Smooth muscle cell (in vitro differentiated cells): ENCODE measurements around the gene SLC25A28. TPM values are rescaled to one million over a fixed set of nuclear protein-coding genes. Genes with fewer than 3 reads are reported as not detected.

ENCODE experiments used
- DNase-seq: peaks from one replicate; lab custom pipeline; 2025; ENCODE audit not compliant: unreplicated experiment; lab: John Stamatoyannopoulos, UW
- H2AFZ ChIP-seq: fragments of 200-600 bp; sonication (generic); 2 replicates; pipeline ENCODE4 v1.6.0; 2016; ENCODE audit warnings: antibody characterized with exemption, low read depth, mild to moderate bottlenecking
- H3F3A ChIP-seq: fragments of 200-600 bp; sonication (generic); 2 replicates; pipeline ENCODE4 v1.6.0; 2017; ENCODE audit warnings: antibody characterized with exemption, low read depth
- H3K27ac ChIP-seq: fragments of 200-600 bp; sonication (generic); 2 replicates; pipeline ENCODE4 v1.5.1; 2016; ENCODE audit warnings: low read depth, mild to moderate bottlenecking
- H3K27me3 ChIP-seq: fragments of 200-600 bp; sonication (generic); 2 replicates; pipeline ENCODE4 v1.6.1; 2016; ENCODE audit warnings: low read depth, mild to moderate bottlenecking
- H3K36me3 ChIP-seq: fragments of 200-600 bp; sonication (generic); 2 replicates; pipeline ENCODE4 v1.5.1; 2016; ENCODE audit warnings: low read depth
- H3K4me1 ChIP-seq: fragments of 200-600 bp; sonication (generic); 2 replicates; pipeline ENCODE4 v1.5.1; 2016; ENCODE audit warnings: low read depth
- H3K4me2 ChIP-seq: fragments of 200-600 bp; sonication (generic); 2 replicates; pipeline ENCODE4 v1.6.0; 2016; ENCODE audit warnings: mild to moderate bottlenecking
- H3K4me3 ChIP-seq: fragments of 200-600 bp; sonication (generic); 2 replicates; pipeline ENCODE4 v1.5.1; 2016; ENCODE audit warnings: mild to moderate bottlenecking
- H3K79me2 ChIP-seq: fragments of 200-600 bp; sonication (generic); 2 replicates; pipeline ENCODE4 v1.6.0; 2016; ENCODE audit warnings: low read depth, mild to moderate bottlenecking
- H3K9ac ChIP-seq: fragments of 200-600 bp; sonication (generic); 2 replicates; pipeline ENCODE4 v1.6.0; 2016; ENCODE audit warnings: low read depth
- H3K9me3 ChIP-seq: fragments of 200-600 bp; sonication (generic); replicated peaks from 2 replicates; pipeline ENCODE4 v1.5.1; 2016; ENCODE audit warnings: low read depth
- H4K20me1 ChIP-seq: fragments of 200-600 bp; sonication (generic); 2 replicates; pipeline ENCODE4 v1.6.0; 2016; ENCODE audit warnings: low read depth
- WGBS: methylation state at CpG from one replicate; pipeline ENCODE4 v1.1.7; 2016; ENCODE audit warnings: low lambda C conversion rate; 5-methylcytosine and 5-hydroxymethylcytosine counted together
- polyA plus RNA-seq: library from polyadenylated mRNA; unstranded; fragments of >200 nt; fragmentation: Nextera tagmentation; extraction: Ambion mirVana; gene quantifications from 2 replicates; pipeline ENCODE4 v1.2.1, GENCODE V29; 2016
- total RNA-seq: library from RNA; depleted of rRNA; stranded (reverse); fragments of >200 nt; gene quantifications from 2 replicates; pipeline ENCODE4 v1.2.3, GENCODE V29; 2014
- TF ChIP-seq, protein P1 (sequence below): fragments of 200-600 bp; sonication (generic); IDR thresholded peaks from 2 replicates; pipeline ENCODE4 v1.5.1; 2017; ENCODE audit warnings: borderline replicate concordance, mild to moderate bottlenecking, antibody characterized with exemption; ENCODE audit not compliant: insufficient read depth, poor library complexity, severe bottlenecking

The SLC25A28 gene
- total and polyA plus RNA-seq, 2 experiments from 2014 or later: 35.0 to 43.3 TPM

- no peaks in the 10 kb centered on the region for H3K79me2 ChIP-seq
- H3K27me3 ChIP-seq: no peaks in the 10 kb centered on the region
- H3F3A ChIP-seq: no peaks in the 10 kb centered on the region
- no peaks in the 10 kb centered on the region for H3K9me3 ChIP-seq
- no peaks in the 10 kb centered on the region for H4K20me1 ChIP-seq
- no peak overlapping the region for H3K9ac ChIP-seq
- no peaks in the 10 kb centered on the region for H3K4me1 ChIP-seq
- no peak overlapping the region for H3K4me2 ChIP-seq
- H3K4me3 ChIP-seq: no peak overlapping the region
- TF ChIP-seq, protein P1, sequence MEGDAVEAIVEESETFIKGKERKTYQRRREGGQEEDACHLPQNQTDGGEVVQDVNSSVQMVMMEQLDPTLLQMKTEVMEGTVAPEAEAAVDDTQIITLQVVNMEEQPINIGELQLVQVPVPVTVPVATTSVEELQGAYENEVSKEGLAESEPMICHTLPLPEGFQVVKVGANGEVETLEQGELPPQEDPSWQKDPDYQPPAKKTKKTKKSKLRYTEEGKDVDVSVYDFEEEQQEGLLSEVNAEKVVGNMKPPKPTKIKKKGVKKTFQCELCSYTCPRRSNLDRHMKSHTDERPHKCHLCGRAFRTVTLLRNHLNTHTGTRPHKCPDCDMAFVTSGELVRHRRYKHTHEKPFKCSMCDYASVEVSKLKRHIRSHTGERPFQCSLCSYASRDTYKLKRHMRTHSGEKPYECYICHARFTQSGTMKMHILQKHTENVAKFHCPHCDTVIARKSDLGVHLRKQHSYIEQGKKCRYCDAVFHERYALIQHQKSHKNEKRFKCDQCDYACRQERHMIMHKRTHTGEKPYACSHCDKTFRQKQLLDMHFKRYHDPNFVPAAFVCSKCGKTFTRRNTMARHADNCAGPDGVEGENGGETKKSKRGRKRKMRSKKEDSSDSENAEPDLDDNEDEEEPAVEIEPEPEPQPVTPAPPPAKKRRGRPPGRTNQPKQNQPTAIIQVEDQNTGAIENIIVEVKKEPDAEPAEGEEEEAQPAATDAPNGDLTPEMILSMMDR: no peak
- WGBS: 83% methylated on average over 8 of the region's 8 CpGs
- H2AFZ ChIP-seq: no peak overlapping the region
- DNase-seq: no peak
- no peak overlapping the region for H3K27ac ChIP-seq
- no peaks in the 10 kb centered on the region for H3K36me3 ChIP-seq
Observed at GRCh38 chr10:99583687-99584086, 36.6 kb downstream of the SLC25A28 start.

DNA sequence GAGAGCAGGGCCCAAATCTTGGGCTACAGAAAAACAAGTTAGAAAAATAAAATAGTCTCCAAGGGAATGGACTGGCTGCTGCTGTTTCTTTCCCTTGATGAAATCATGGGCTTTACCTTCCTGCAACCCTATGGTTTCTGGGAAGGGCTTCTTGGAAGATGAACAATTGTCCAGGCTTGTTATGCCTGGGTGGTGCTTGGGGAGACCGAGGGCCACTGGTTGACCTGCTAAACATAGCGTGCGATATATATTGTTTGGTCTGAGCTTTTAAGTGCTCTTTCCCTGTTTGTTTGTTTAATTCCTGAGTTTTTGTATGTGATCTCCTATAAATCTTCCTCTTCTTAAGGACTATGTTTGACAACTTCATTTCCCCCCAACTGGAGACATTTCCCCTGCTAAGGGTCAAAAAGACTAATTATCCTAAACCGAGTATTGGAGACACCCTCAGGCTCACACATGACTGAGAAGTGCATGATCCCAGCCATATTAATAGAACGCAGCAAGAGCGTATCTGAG, 37.9 kb downstream of the SLC25A28 start:
- WGBS: 93% methylated on average over 6 of the region's 6 CpGs
- Histone ChIP-seq H3K27ac (no peak overlapping the region), H3F3A (no peaks in the 10 kb centered on the region), H3K36me3 (no peaks in the 10 kb centered on the region), H4K20me1 (no peaks in the 10 kb centered on the region), H3K27me3 (peaks cover 8% of the 10 kb centered on the region), H3K9me3 (no peaks in the 10 kb centered on the region), H3K4me2 (no peak overlapping the region), H3K4me3 (no peak overlapping the region), H3K4me1 (no peaks in the 10 kb centered on the region), H3K9ac (no peak overlapping the region), H2AFZ (no peak overlapping the region), H3K79me2 (no peaks in the 10 kb centered on the region)
- DNase-seq: no peak
- TF ChIP-seq, protein P1: no peak

GRCh38 chr10:99579971-99580370, 40.3 kb downstream of the SLC25A28 start:
- TF ChIP-seq, protein P1: no peak
- no peak overlapping the region for H3K4me3 ChIP-seq

GRCh38 chr10:99573790-99574189, 46.4 kb downstream of the SLC25A28 start:
- Histone ChIP-seq H3K27me3 (peaks cover 8% of the 10 kb centered on the region), H3K9ac (no peak overlapping the region), H3K79me2 (no peaks in the 10 kb centered on the region), H3K27ac (no peak overlapping the region), H3F3A (no peaks in the 10 kb centered on the region), H4K20me1 (no peaks in the 10 kb centered on the region), H3K4me2 (peak overlapping the region; percentile 50), H3K4me1 (no peaks in the 10 kb centered on the region), H3K36me3 (no peaks in the 10 kb centered on the region), H3K4me3 (no peak overlapping the region), H2AFZ (no peak overlapping the region), H3K9me3 (no peaks in the 10 kb centered on the region)
- TF ChIP-seq, protein P1: no peak
- DNase-seq: no peak
- 53% methylated on average over 5 of the region's 5 CpGs for WGBS

More at GRCh38 chr10:99579971-99580370, 40.3 kb downstream of the SLC25A28 start:
- Histone ChIP-seq H4K20me1 (no peaks in the 10 kb centered on the region), H3K4me1 (no peaks in the 10 kb centered on the region), H3F3A (no peaks in the 10 kb centered on the region), H3K4me2 (no peak overlapping the region), H2AFZ (no peak overlapping the region), H3K9ac (no peak overlapping the region), H3K27me3 (peaks cover 8% of the 10 kb centered on the region), H3K9me3 (no peaks in the 10 kb centered on the region), H3K79me2 (no peaks in the 10 kb centered on the region), H3K27ac (no peak overlapping the region), H3K36me3 (no peaks in the 10 kb centered on the region)
- WGBS: 87% methylated on average over 1 of the region's 1 CpG
- DNase-seq: no peak
